GM23338 (cell line): ENCODE measurements around the gene PHLDB1. TPM values are rescaled to one million over a fixed set of nuclear protein-coding genes. Genes with fewer than 3 reads are reported as not detected.

ENCODE experiments used
- ATAC-seq: fragments of 200-7000 bp; cut with Tn5 transposase; 3 replicates; pipeline ENCODE4 v1.9.1; 2020
- DNase-seq: peaks from one replicate; pipeline ENCODE4 v3.0.0-alpha.2; 2015; ENCODE audit warnings: low spot score
- H2AFZ ChIP-seq: fragments of 200-600 bp; sonication (generic); 2 replicates; pipeline ENCODE4 v1.8.0; 2016; ENCODE audit warnings: antibody characterized with exemption, mild to moderate bottlenecking, moderate library complexity
- H3F3A ChIP-seq: fragments of 200-600 bp; sonication (generic); replicated peaks from 2 replicates; pipeline ENCODE4 v1.8.0; 2017; ENCODE audit warnings: antibody characterized with exemption, mixed run types, low read depth
- H3K27ac ChIP-seq: fragments of 200-600 bp; sonication (generic); 2 replicates; pipeline ENCODE4 v1.6.1; 2016; ENCODE audit warnings: low read depth
- H3K27me3 ChIP-seq: fragments of 200-600 bp; sonication (generic); 2 replicates; pipeline ENCODE4 v1.8.0; 2016; ENCODE audit warnings: mild to moderate bottlenecking, mixed run types, moderate library complexity; ENCODE audit not compliant: insufficient read depth
- H3K36me3 ChIP-seq: fragments of 200-600 bp; sonication (generic); 2 replicates; pipeline ENCODE4 v1.8.0; 2016; ENCODE audit warnings: mild to moderate bottlenecking; ENCODE audit not compliant: insufficient read depth
- H3K4me1 ChIP-seq: fragments of 200-600 bp; sonication (generic); 2 replicates; pipeline ENCODE4 v1.8.0; 2016; ENCODE audit warnings: mild to moderate bottlenecking, moderate library complexity; ENCODE audit not compliant: insufficient read depth
- H3K4me2 ChIP-seq: fragments of 200-600 bp; sonication (generic); 2 replicates; pipeline ENCODE4 v1.7.1; 2017; ENCODE audit warnings: mixed run types
- H3K4me3 ChIP-seq: fragments of 200-600 bp; sonication (generic); 2 replicates; pipeline ENCODE4 v1.6.1; 2016; ENCODE audit warnings: mixed run types
- H3K79me2 ChIP-seq: fragments of 200-600 bp; sonication (generic); replicated peaks from 2 replicates; pipeline ENCODE4 v1.8.0; 2017; ENCODE audit warnings: mild to moderate bottlenecking; ENCODE audit not compliant: insufficient read depth
- H3K9me2 ChIP-seq: fragments of 200-600 bp; sonication (generic); 2 replicates; pipeline ENCODE4 v1.8.0; 2017; ENCODE audit not compliant: insufficient read depth
- H4K20me1 ChIP-seq: fragments of 200-600 bp; sonication (generic); replicated peaks from 2 replicates; pipeline ENCODE4 v1.8.0; 2017; ENCODE audit warnings: mild to moderate bottlenecking; ENCODE audit not compliant: insufficient read depth
- H3K27ac Mint-ChIP-seq: 2 replicates; pipeline ENCODE4 v1.8.0; 2020; ENCODE audit warnings: inconsistent platforms, mild to moderate bottlenecking, moderate library complexity, mixed read lengths
- H3K27me3 Mint-ChIP-seq: 3 replicates; pipeline ENCODE4 v1.8.0; 2022; ENCODE audit warnings: low read depth, mild to moderate bottlenecking, moderate library complexity, mixed read lengths, inconsistent platforms; ENCODE audit not compliant: insufficient read depth, poor library complexity
- H3K36me3 Mint-ChIP-seq: 3 replicates; pipeline ENCODE4 v1.8.0; 2021; ENCODE audit warnings: low read depth, mild to moderate bottlenecking, inconsistent platforms, moderate library complexity, mixed read lengths
- H3K4me1 Mint-ChIP-seq: 3 replicates; pipeline ENCODE4 v1.8.0; 2020; ENCODE audit warnings: mild to moderate bottlenecking, inconsistent platforms, mixed read lengths
- H3K4me3 Mint-ChIP-seq: 3 replicates; pipeline ENCODE4 v1.8.0; 2021; ENCODE audit warnings: moderate library complexity, mild to moderate bottlenecking, inconsistent platforms, mixed read lengths
- H3K9me3 Mint-ChIP-seq: 3 replicates; pipeline ENCODE4 v1.8.0; 2020; ENCODE audit warnings: moderate library complexity, mild to moderate bottlenecking, inconsistent platforms, mixed read lengths
- CREB1 ChIP-seq: fragments of 250-450 bp; sonication (Bioruptor Pico); IDR thresholded peaks from 2 replicates; pipeline ENCODE4 v1.5.0; 2020; ENCODE audit warnings: low read depth, mild to moderate bottlenecking, moderate library complexity
- ETS1 ChIP-seq: IDR thresholded peaks from 2 replicates; pipeline ENCODE4 v1.6.1; 2016; ENCODE audit warnings: antibody characterized with exemption
- EZH2 ChIP-seq: fragments of 200-600 bp; sonication (generic); IDR thresholded peaks from one replicate; pipeline ENCODE4 v1.8.0; 2017; ENCODE audit warnings: antibody characterized with exemption, mild to moderate bottlenecking, low read depth; ENCODE audit not compliant: unreplicated experiment
- EZH2phosphoT487 ChIP-seq: fragments of 200-600 bp; sonication (generic); IDR thresholded peaks from one replicate; pipeline ENCODE4 v1.8.1; 2018; ENCODE audit warnings: antibody characterized with exemption; ENCODE audit not compliant: unreplicated experiment
- JUNB ChIP-seq: IDR thresholded peaks from one replicate; pipeline ENCODE4 v1.6.1; 2016; ENCODE audit warnings: antibody characterized with exemption; ENCODE audit not compliant: unreplicated experiment
- NANOG ChIP-seq: IDR thresholded peaks from 2 replicates; pipeline ENCODE4 v1.6.1; 2016; ENCODE audit warnings: antibody characterized with exemption, borderline replicate concordance
- POLR2AphosphoS5 ChIP-seq: IDR thresholded peaks from 2 replicates; pipeline ENCODE4 v1.6.1; 2016; ENCODE audit warnings: antibody characterized with exemption, low read depth
- STAT1 ChIP-seq: IDR thresholded peaks from one replicate; pipeline ENCODE4 v1.6.1; 2016; ENCODE audit warnings: antibody characterized with exemption; ENCODE audit not compliant: unreplicated experiment
- ZNF114 ChIP-seq: fragments of 250-450 bp; sonication (Bioruptor Pico); IDR thresholded peaks from 2 replicates; pipeline ENCODE4 v1.5.0; 2020; ENCODE audit warnings: mild to moderate bottlenecking, moderate library complexity
- polyA plus RNA-seq: library from polyadenylated mRNA; unstranded; fragments of >200 nt; fragmentation: Nextera tagmentation; extraction: Ambion mirVana; gene quantifications from 2 replicates; pipeline ENCODE4 v1.2.1, GENCODE V29; 2016
- total RNA-seq: library from RNA; depleted of rRNA; stranded (reverse); fragments of >200 nt; shearing (Covaris generic); gene quantifications from 2 replicates; pipeline ENCODE4 v1.2.3, GENCODE V29; 2014
- TF ChIP-seq, protein P1 (sequence below): IDR thresholded peaks from one replicate; pipeline ENCODE4 v1.6.1; 2018; ENCODE audit warnings: antibody characterized with exemption; ENCODE audit not compliant: unreplicated experiment
- TF ChIP-seq, protein P2 (sequence below), 2 experiments: fragments of 200-600 bp in 1 of 2; sonication (generic) in 1 of 2; conservative IDR thresholded peaks; 2 replicates each; pipeline versions ENCODE4 v1.5.1 to v1.6.1; 2016 to 2017; ENCODE audit warnings: antibody characterized with exemption in 2 of 2, low read depth in 2 of 2, mild to moderate bottlenecking in 2 of 2, moderate library complexity in 1 of 2

The PHLDB1 gene
- total and polyA plus RNA-seq, 2 experiments from 2014 or later, result 46.0 to 85.2 TPM

DNA sequence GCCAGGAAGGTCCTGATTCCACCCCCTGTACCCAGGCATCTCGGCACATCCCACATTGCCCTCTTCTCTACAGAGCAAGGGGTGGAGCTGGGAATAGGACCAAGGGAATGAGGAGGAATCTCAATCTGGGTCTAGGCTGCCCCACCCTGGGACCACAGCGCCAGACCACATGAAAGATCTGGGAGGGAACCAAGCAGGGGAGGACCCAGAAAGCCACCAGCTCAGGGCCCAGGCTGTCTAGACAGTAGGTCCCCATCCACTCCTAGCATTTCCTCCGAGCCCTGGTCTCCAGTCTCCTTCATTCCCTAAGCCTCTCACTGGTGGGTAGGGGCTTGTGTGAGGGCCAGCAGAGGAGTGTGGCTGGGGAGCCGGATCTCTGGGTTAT is 11.6 kb downstream of the PHLDB1 start (continued):
- TF ChIP-seq, protein P1, sequence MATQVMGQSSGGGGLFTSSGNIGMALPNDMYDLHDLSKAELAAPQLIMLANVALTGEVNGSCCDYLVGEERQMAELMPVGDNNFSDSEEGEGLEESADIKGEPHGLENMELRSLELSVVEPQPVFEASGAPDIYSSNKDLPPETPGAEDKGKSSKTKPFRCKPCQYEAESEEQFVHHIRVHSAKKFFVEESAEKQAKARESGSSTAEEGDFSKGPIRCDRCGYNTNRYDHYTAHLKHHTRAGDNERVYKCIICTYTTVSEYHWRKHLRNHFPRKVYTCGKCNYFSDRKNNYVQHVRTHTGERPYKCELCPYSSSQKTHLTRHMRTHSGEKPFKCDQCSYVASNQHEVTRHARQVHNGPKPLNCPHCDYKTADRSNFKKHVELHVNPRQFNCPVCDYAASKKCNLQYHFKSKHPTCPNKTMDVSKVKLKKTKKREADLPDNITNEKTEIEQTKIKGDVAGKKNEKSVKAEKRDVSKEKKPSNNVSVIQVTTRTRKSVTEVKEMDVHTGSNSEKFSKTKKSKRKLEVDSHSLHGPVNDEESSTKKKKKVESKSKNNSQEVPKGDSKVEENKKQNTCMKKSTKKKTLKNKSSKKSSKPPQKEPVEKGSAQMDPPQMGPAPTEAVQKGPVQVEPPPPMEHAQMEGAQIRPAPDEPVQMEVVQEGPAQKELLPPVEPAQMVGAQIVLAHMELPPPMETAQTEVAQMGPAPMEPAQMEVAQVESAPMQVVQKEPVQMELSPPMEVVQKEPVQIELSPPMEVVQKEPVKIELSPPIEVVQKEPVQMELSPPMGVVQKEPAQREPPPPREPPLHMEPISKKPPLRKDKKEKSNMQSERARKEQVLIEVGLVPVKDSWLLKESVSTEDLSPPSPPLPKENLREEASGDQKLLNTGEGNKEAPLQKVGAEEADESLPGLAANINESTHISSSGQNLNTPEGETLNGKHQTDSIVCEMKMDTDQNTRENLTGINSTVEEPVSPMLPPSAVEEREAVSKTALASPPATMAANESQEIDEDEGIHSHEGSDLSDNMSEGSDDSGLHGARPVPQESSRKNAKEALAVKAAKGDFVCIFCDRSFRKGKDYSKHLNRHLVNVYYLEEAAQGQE, result no peak
- TF ChIP-seq ZNF114, result no peak
- TF ChIP-seq NANOG, result no peak
- TF ChIP-seq JUNB, result no peak

DNA sequence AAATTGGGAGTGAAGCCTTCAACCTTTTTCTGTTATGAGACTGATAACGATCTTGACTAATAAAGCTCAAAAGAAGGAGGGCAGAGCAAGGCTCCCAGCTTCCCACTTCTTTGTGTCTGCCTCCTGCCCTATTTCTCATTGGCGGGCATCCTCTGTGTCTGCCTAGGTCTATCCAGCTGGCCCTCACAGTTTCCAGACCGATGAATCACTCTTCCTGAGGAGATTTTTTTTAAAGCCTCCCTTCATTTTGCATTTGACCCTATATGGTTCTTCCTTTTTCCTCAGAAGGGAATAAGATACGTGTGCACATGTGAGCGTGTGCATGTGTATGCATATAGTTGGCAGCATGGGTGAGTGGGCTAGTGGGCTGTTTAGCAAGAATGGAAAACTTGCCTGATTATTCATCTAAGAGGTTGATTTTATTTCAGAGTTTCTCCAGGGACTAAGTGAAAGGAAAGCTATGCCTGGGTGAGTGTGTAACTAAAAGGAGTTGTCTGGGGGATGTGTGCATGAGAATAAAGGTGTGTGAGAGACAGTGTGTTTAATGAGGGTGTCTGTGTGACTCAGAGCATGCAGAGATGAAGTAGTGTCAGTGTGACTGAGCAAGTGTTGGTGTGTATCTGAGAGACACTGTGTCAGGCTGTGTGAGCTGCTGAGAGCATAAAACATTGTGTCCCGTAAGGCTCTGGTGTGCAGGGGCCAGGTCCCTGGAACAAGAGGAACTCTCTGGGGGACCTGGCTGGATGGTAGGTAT is 12.2 kb downstream of the PHLDB1 start:
- Mint-ChIP-seq H3K27ac (no peak overlapping the region), H3K4me3 (peak overlapping the region; percentile 5; the same call in 1 of the 3 replicates), H3K27me3 (peaks cover 14% of the 10 kb centered on the region), H3K9me3 (no peaks in the 10 kb centered on the region; the same call in 2 of the 3 replicates), H3K36me3 (peaks cover 4% of the 10 kb centered on the region; the same call in 2 of the 3 replicates), H3K4me1 (peaks cover 73% of the 10 kb centered on the region)
- DNase-seq (no peak), ATAC-seq (no peak)
- no peak overlapping the region for H3K4me2 ChIP-seq
- no peak overlapping the region for H3K4me3 ChIP-seq
- no peak overlapping the region for H2AFZ ChIP-seq
- H4K20me1 ChIP-seq, result peaks cover 4% of the 10 kb centered on the region
- no peaks in the 10 kb centered on the region for H3K9me2 ChIP-seq
- H3K27ac ChIP-seq, result no peak overlapping the region
- peaks cover 29% of the 10 kb centered on the region for H3K79me2 ChIP-seq
- no peaks in the 10 kb centered on the region for H3K27me3 ChIP-seq
- peaks cover 54% of the 10 kb centered on the region for H3K4me1 ChIP-seq
- no peaks in the 10 kb centered on the region for H3K36me3 ChIP-seq
- H3F3A ChIP-seq, result peaks cover 15% of the 10 kb centered on the region
- no peak for TF ChIP-seq NANOG
- TF ChIP-seq EZH2, result no peak
- TF ChIP-seq ZNF114, result no peak
- no peak for TF ChIP-seq ETS1
- no peak for TF ChIP-seq STAT1
- no peak for TF ChIP-seq POLR2AphosphoS5
- TF ChIP-seq, protein P1, result no peak
- TF ChIP-seq, protein P2, sequence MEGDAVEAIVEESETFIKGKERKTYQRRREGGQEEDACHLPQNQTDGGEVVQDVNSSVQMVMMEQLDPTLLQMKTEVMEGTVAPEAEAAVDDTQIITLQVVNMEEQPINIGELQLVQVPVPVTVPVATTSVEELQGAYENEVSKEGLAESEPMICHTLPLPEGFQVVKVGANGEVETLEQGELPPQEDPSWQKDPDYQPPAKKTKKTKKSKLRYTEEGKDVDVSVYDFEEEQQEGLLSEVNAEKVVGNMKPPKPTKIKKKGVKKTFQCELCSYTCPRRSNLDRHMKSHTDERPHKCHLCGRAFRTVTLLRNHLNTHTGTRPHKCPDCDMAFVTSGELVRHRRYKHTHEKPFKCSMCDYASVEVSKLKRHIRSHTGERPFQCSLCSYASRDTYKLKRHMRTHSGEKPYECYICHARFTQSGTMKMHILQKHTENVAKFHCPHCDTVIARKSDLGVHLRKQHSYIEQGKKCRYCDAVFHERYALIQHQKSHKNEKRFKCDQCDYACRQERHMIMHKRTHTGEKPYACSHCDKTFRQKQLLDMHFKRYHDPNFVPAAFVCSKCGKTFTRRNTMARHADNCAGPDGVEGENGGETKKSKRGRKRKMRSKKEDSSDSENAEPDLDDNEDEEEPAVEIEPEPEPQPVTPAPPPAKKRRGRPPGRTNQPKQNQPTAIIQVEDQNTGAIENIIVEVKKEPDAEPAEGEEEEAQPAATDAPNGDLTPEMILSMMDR (conservative IDR thresholded peaks at IDR 0.05; ENCODE audit: low read depth in 2 of 2), result no peak
- TF ChIP-seq JUNB, result no peak
- TF ChIP-seq CREB1 (CRISPR knock-in tag), result no peak
- TF ChIP-seq EZH2phosphoT487, result no peak
